ENCODE measurements around the gene TBCK. TPM values are rescaled to one million over a fixed set of nuclear protein-coding genes. Genes with fewer than 3 reads are reported as not detected.
"Not testable (repeated sequence)": the region's sequence is repeated elsewhere in the genome, so short reads cannot be mapped to it uniquely, and the experiment has no call there.

The TBCK gene
- total RNA-seq, 2 experiments from 2014 or later, result 38.2 to 46.2 TPM

DNA sequence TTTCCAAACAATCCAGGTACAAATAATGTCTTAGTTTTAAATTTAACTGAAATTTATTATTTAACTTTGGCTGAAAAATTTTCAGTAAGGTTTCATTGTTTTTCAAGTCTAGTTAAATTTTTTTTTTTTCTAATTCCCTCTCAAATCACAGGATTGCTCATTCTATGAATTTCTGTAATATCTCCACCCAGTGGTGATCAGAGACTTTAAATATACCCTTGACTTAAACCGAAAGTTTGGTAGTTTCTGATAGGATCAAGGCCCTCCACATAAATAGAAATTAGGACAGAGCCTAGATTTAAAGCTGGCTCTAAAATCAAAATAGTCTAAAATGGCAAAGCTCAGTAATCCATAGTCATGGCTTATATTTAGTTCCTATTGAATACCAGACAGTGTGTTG, 175.4 kb downstream of the TBCK start:
- POLR2A ChIA-PET, result no interaction called here
- DNase-seq, result no peak

GRCh38 chr4:106136777-106137331, 179.2 kb downstream of the TBCK start:
- Mint-ChIP-seq H3K27me3 (no peaks in the 10 kb centered on the region), H3K9me3 (peaks cover 10% of the 10 kb centered on the region), H3K27ac (no peak overlapping the region), H3K36me3 (peaks cover 24% of the 10 kb centered on the region), H3K4me3 (no peak overlapping the region), H3K4me1 (peaks cover 3% of the 10 kb centered on the region)
- POLR2A ChIA-PET, result no interaction called here
- no peak for DNase-seq
- no peak for ATAC-seq (ENCODE audit: low read depth)

More for the DNA sequence above, 175.4 kb downstream of the TBCK start:
- no peak for ATAC-seq (ENCODE audit: low read depth)
- Mint-ChIP-seq H3K9me3 (peaks cover under 1% of the 10 kb centered on the region), H3K4me1 (peaks cover 3% of the 10 kb centered on the region), H3K36me3 (peaks cover 13% of the 10 kb centered on the region), H3K27me3 (no peaks in the 10 kb centered on the region), H3K27ac (no peak overlapping the region), H3K4me3 (no peak overlapping the region)

DNA sequence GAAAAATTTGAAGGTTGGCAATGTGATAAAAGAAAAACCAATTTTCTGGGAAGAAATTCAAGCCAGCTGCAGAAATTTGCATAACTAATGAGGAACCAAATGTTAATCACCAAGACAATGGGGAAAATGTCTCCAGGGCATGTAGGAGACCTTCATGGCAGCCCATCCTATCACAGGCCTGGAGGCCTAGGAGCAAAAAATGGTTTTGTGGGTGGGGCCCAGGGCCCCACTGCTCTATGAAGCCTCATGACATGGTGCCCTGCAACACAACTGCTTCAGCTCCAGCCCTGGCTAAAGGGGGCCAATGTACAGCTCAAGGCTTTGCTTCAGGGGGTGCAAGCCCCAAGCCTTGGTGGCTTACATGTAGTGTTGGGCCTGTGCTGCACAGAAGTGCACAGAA, 184.0 kb downstream of the TBCK start:
- peaks cover 14% of the 10 kb centered on the region for H3K9me3 Mint-ChIP-seq
- no peak for ATAC-seq (ENCODE audit: low read depth)

GRCh38 chr4:106126062-106126461, 189.9 kb downstream of the TBCK start:
- DNase-seq, result no peak
- H3K36me3 Mint-ChIP-seq, result peaks cover 15% of the 10 kb centered on the region
- H3K27me3 Mint-ChIP-seq, result no peaks in the 10 kb centered on the region

More for the DNA sequence above, 184.0 kb downstream of the TBCK start:
- Mint-ChIP-seq H3K27ac (no peak overlapping the region), H3K4me3 (no peak overlapping the region), H3K27me3 (no peaks in the 10 kb centered on the region), H3K36me3 (peaks cover 30% of the 10 kb centered on the region), H3K4me1 (peaks cover 3% of the 10 kb centered on the region)
- POLR2A ChIA-PET, result no interaction called here
- no peak for DNase-seq

DNA sequence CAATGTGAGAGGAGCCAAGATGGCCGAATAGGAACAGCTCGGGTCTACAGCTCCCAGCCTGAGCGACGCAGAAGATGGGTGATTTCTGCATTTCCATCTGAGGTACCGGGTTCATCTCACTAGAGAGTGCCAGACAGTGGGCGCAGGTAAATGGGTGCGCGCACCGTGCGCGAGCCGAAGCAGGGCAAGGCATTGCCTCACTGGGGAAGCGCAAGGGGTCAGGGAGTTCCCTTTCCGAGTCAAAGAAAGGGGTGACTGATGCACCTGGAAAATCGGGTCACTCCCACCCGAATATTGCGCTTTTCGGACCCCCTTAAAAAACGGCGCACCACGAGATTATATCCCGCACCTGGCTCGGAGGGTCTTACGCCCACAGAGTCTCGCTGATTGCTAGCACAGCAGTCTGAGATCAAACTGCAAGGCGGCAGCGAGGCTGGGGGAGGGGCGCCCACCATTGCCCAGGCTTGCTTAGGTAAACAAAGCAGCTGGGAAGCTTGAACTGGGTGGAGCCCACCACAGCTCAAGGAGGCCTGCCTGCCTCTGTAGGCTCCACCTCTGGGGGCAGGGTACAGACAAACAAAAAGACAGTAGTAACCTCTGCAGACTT, 196.0 kb downstream of the TBCK start:
- H3K4me1 Mint-ChIP-seq; H3K27me3 Mint-ChIP-seq; DNase-seq; POLR2A ChIA-PET; H3K4me3 Mint-ChIP-seq; H3K27ac Mint-ChIP-seq; ATAC-seq (ENCODE audit: low read depth); H3K9me3 Mint-ChIP-seq: not testable (repeated sequence)
- H3K36me3 Mint-ChIP-seq, result peaks cover 20% of the 10 kb centered on the region

More at GRCh38 chr4:106126062-106126461, 189.9 kb downstream of the TBCK start:
- no peaks in the 10 kb centered on the region for H3K4me1 Mint-ChIP-seq
- no peak for ATAC-seq (ENCODE audit: low read depth)
- no peak overlapping the region for H3K27ac Mint-ChIP-seq
- no peak overlapping the region for H3K4me3 Mint-ChIP-seq
- POLR2A ChIA-PET, result no interaction called here
- peaks cover 4% of the 10 kb centered on the region for H3K9me3 Mint-ChIP-seq

GRCh38 chr4:106116025-106116424, 200.0 kb downstream of the TBCK start:
- ATAC-seq (ENCODE audit: low read depth) (no peak), DNase-seq (no peak)
- H3K9me3 Mint-ChIP-seq, result peaks cover 19% of the 10 kb centered on the region
- H3K27ac Mint-ChIP-seq, result no peak overlapping the region
- H3K4me3 Mint-ChIP-seq, result no peak overlapping the region
- POLR2A ChIA-PET, result no interaction called here
- no peaks in the 10 kb centered on the region for H3K27me3 Mint-ChIP-seq
- no peaks in the 10 kb centered on the region for H3K4me1 Mint-ChIP-seq
- H3K36me3 Mint-ChIP-seq, result peaks cover 51% of the 10 kb centered on the region

DNA sequence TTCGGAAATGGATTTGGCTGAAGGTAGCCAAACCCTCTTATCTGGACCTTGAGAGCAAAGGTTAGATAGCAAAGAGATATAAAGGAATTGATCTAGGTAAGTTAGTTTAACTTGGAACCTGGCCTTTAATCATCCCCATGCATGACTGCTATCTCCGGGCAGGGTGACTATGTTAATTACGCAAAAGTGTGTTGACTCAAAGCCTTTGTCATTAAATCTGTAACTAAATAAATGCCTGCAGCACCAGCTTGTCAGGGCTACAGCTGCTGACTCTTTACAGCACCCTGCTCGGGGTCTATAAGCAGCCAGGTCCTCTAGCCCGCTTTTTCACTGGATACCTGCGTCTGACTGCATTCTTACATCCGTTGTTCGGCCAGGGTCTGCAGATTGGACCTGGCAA, 201.7 kb downstream of the TBCK start:
- ATAC-seq (ENCODE audit: low read depth), result no peak
- no peak for DNase-seq
- POLR2A ChIA-PET, result no interaction called here
- no peak overlapping the region for H3K4me3 Mint-ChIP-seq
- H3K4me1 Mint-ChIP-seq, result no peaks in the 10 kb centered on the region
- H3K36me3 Mint-ChIP-seq, result peaks cover 63% of the 10 kb centered on the region
- peaks cover 24% of the 10 kb centered on the region for H3K9me3 Mint-ChIP-seq
- no peaks in the 10 kb centered on the region for H3K27me3 Mint-ChIP-seq
- H3K27ac Mint-ChIP-seq, result no peak overlapping the region

DNA sequence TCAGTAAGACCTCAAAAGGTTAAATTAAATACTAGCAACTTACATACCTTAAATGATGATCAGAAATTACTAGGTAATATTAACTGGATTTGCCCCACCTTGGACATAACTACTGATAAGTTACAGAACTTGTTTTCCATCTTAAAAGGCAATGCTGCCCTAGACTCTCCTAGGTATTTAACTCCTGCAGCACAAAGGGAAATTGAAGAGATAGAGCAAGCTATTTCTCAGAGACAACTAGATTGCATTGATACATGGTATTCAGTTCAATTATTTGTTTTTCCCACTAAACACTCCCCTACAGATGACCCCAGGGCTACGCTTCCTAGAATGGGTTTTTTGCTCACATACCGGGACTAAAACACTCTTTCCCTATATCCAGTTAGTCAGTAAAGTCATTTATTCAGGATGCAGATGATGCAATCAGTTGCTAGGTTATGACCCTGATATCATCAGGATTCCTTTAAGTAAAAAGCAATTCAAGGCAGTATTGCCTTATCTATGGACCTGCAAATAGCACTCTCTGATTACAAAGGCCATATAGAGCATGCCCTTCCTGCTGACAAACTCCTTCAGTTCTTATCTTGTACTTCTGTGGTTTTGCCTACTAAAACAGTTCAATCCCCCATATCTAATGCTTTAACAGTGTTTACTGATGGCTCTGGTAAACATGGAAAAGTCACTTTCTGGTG, 204.1 kb downstream of the TBCK start:
- POLR2A ChIA-PET; H3K27me3 Mint-ChIP-seq; H3K4me3 Mint-ChIP-seq; H3K27ac Mint-ChIP-seq; DNase-seq; ATAC-seq (ENCODE audit: low read depth); H3K4me1 Mint-ChIP-seq: not testable (repeated sequence)
- Mint-ChIP-seq H3K36me3 (peaks cover 75% of the 10 kb centered on the region), H3K9me3 (peaks cover 30% of the 10 kb centered on the region)

DNA sequence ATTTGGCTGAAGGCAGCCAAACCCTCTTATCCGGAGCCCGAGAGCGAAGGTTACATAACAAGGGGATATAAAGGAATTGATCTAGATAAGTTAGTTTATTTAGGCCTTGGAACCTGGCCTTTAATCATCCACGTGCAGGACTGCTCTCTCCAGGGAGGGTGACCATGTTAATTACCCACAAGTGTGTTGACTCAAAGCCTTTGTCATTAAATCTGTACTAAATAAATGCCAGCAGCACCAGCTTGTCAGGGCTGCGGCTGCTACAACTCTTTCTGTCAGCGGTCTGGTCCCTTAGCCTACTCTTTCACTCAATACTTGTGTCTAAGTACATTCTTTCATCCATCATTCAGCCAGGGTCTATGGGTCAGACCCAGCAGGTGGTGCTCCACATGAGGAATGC, 206.1 kb downstream of the TBCK start:
- Mint-ChIP-seq H3K27me3 (no peaks in the 10 kb centered on the region), H3K9me3 (peaks cover 30% of the 10 kb centered on the region), H3K4me3 (no peak overlapping the region), H3K4me1 (no peaks in the 10 kb centered on the region), H3K36me3 (peaks cover 78% of the 10 kb centered on the region), H3K27ac (no peak overlapping the region)
- DNase-seq, result no peak
- POLR2A ChIA-PET, result no interaction called here
- ATAC-seq (ENCODE audit: low read depth), result no peak

GRCh38 chr4:106105697-106106096, 210.3 kb downstream of the TBCK start:
- H3K4me1 Mint-ChIP-seq, result no peaks in the 10 kb centered on the region
- DNase-seq, result no peak
- POLR2A ChIA-PET, result no interaction called here
- H3K9me3 Mint-ChIP-seq, result peaks cover 18% of the 10 kb centered on the region
- H3K36me3 Mint-ChIP-seq, result peaks cover 56% of the 10 kb centered on the region
- no peak overlapping the region for H3K27ac Mint-ChIP-seq
- no peak for ATAC-seq (ENCODE audit: low read depth)
- no peaks in the 10 kb centered on the region for H3K27me3 Mint-ChIP-seq
- no peak overlapping the region for H3K4me3 Mint-ChIP-seq

DNA sequence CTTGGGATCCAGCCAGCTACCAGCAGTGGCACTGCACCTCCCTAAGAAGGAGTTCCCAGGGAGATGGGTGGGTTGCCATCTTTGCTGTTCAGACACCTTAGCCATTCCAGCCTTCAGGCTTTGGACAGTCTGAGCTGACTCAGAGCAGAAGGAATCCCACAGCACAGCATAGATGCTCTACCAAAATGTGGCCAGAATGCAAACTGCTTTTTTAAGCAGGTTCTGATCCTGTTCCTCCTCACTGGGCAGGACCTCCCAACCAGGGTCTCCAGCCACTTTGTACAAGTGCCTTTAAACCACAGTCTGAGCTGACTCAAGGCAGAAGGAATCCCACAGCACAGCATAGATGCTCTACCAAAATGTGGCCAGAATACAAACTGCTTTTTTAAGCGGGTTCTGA, 211.7 kb downstream of the TBCK start:
- Mint-ChIP-seq H3K4me3 (no peak overlapping the region), H3K36me3 (peaks cover 47% of the 10 kb centered on the region), H3K27ac (no peak overlapping the region), H3K27me3 (no peaks in the 10 kb centered on the region), H3K9me3 (peaks cover 13% of the 10 kb centered on the region), H3K4me1 (no peaks in the 10 kb centered on the region)
- no peak for DNase-seq
- no peak for ATAC-seq (ENCODE audit: low read depth)
- POLR2A ChIA-PET, result no interaction called here

DNA sequence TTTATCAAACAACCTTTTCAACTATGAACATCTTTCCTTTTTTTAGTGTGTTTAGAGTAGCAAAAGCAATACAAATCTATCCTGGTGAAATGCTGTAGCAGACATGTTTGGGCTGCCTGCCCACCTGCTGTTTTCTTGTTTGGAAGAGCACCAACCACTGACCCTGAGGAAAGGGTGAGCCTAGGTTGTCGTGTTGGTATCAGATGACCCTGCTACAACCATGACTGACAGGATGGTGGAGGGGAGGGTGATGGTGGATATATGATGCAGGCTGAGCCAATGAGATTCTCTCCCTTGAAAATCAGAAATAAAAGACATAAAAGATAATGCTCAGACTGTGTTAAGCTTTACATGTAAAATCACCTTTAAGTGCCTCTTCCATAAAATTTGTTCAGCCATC, 219.6 kb downstream of the TBCK start:
- DNase-seq (no peak), ATAC-seq (ENCODE audit: low read depth) (no peak)
- no peak overlapping the region for H3K27ac Mint-ChIP-seq
- no peaks in the 10 kb centered on the region for H3K27me3 Mint-ChIP-seq
- POLR2A ChIA-PET, result no interaction called here
- H3K4me3 Mint-ChIP-seq, result no peak overlapping the region
- H3K4me1 Mint-ChIP-seq, result no peaks in the 10 kb centered on the region
- peaks cover 48% of the 10 kb centered on the region for H3K36me3 Mint-ChIP-seq
- peaks cover 2% of the 10 kb centered on the region for H3K9me3 Mint-ChIP-seq

- DNase-seq, result no peak
- peaks cover 53% of the 10 kb centered on the region for H3K36me3 Mint-ChIP-seq
- no peak overlapping the region for H3K4me3 Mint-ChIP-seq
- no peak for ATAC-seq (ENCODE audit: low read depth)
- H3K4me1 Mint-ChIP-seq, result no peaks in the 10 kb centered on the region
- H3K27ac Mint-ChIP-seq, result no peak overlapping the region
- POLR2A ChIA-PET, result no interaction called here
- H3K27me3 Mint-ChIP-seq, result no peaks in the 10 kb centered on the region
- H3K9me3 Mint-ChIP-seq, result peaks cover 8% of the 10 kb centered on the region
Observed at GRCh38 chr4:106095408-106095807, 220.6 kb downstream of the TBCK start.

- Mint-ChIP-seq H3K27me3 (no peaks in the 10 kb centered on the region), H3K36me3 (peaks cover 71% of the 10 kb centered on the region), H3K27ac (no peak overlapping the region), H3K4me3 (no peak overlapping the region), H3K4me1 (no peaks in the 10 kb centered on the region), H3K9me3 (peaks cover 15% of the 10 kb centered on the region)
- ATAC-seq (ENCODE audit: low read depth) (no peak), DNase-seq (no peak)
- POLR2A ChIA-PET, result no interaction called here
Observed at GRCh38 chr4:106092361-106093040, 223.5 kb downstream of the TBCK start.
